ENCODE data around the gene MYL6.

The MYL6 gene

DNA sequence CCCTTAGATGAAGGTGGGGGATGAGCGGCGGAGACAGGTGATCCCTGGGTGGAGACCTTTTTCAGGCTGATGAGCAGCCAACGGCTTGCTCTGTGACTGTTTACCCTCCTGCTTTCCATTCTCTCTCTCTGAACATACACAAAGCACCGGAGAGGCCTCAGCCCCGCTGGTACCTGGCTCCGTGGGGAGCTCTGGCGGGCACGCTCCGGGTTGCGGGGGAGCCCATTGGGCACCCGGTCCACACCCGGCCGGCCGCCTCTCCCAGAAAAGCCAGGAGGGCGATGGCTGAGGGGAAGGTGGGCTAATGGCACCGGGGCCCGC is 30.6 kb downstream of the MYL6 start:
- in situ Hi-C loops (cut with HindIII; ENCODE audit: low sequenced_read_pairs): loop anchor here (25.0 kb wide), 1 partner anchor 274 kb away; the partner anchor contains the start of genes MIP and SPRYD4

DNA sequence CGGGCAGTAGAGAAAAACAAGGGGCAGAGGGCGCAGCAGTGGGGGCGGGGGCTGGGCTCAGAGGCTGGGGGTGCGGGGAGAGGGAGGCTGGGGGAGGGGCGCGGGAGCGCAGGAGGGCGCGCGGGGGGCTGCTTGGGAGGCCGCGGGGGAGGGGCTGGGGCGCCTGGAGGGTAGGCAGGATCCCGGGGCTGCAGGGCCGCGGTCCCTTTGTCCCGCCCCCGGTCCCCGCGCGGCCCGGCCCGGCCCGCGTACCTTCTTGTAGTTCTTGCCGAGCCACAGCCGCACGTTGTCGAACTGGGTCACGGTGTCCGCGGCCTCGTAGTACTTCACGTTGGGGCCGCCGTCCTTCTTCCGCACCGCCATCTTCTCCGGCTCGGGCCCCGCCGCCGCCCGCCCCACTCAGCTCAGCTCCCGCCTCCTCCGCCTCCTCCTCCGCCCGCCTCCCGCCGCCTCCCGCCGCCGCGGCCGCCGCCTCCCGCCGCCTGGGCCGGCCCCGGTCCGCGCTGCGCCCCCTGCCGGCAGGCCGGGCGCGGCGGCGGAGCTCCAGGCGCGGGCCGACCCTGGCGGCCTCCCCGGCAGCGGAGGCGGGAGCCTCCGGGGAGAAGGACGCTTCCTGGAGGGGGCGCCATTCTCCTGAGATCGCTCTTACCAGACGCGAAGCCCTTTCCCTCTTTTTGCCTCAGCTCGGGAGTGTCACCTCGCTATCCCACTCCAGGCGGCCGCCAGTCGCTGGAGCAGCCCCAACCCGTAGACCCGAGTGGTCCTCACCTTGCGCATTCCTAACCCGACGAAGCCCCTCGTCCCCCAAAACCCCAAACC is 31.1 kb downstream of the MYL6 start, which contains the start of gene SMARCC2:
SMARCC2 (minus strand) TSS at position 385 of the 819 bp plus-strand sequence; CDS start at position 363, 22 bp downstream.
- in situ Hi-C loops (cut with HindIII; ENCODE audit: low sequenced_read_pairs): loop anchor here (25.0 kb wide), 1 partner anchor 273 kb away; the partner anchor contains the start of genes MIP and SPRYD4

- in situ Hi-C loops (cut with HindIII; ENCODE audit: low sequenced_read_pairs): loop anchor here (5.0 to 25.0 kb wide), 2 partner anchors 73 to 272 kb away; partner anchors contain the start of genes MIP, RPL41, SPRYD4 and ZC3H10
Observed at GRCh38 chr12:56189918-56190694, 31.9 kb downstream of the MYL6 start.

DNA sequence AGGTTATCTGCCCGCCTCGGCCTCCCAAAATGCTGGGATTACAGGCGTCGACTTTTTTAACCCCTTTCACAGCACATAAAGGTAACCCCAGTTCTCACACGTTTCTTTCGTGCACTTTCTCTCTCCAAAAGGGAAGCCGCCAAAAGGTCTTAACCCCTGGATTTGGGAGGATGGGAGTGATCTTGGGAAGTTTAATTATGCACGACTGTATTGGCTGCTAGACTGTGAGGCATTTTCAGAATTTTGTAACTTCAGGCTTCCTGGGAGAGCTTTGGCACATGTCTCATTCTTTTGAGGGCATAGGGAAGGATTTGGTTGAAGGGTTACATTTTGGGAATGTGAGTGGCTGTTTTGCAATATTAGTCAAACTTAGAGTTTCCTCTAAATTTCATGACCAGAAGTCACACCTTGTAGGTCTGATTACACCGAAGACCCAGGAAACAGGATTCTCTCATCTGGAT is 32.6 kb downstream of the MYL6 start:
- in situ Hi-C loops (cut with HindIII; ENCODE audit: low sequenced_read_pairs): loop anchor here (5.0 to 25.0 kb wide), 2 partner anchors 73 to 272 kb away; partner anchors contain the start of genes MIP, RPL41, SPRYD4 and ZC3H10

GRCh38 chr12:56192582-56192981 is 34.4 kb downstream of the MYL6 start:
- in situ Hi-C loops (cut with HindIII; ENCODE audit: low sequenced_read_pairs): loop anchor here (5.0 to 25.0 kb wide), 2 partner anchors 75 to 270 kb away; partner anchors contain the start of genes MIP, RPL41, SPRYD4 and ZC3H10

DNA sequence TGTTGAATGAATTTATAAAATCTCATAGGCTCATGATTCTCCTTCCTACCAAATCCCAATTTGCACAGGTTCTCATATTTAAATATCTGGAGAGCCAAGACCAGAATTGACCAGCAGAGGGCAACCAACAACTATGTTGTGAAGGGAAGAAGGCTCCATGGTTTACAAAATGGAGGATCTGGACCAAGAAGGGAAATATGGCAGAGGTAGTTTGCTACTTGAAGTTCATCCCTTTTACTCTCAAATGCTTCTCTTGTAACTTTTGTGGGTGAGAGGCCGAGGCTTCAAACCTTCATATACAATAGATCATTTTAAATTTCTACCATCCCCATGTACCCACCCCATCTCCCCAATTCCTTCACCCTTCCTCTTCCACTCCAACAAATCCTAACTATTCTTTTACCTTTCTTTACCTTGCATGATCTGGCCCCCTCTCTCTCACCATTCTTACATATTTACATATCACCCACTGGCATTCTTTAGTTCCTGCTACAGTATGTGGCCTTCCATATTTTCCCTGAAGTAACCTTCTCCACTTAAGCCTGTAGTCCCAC is 34.9 kb downstream of the MYL6 start:
- in situ Hi-C loops (cut with HindIII; ENCODE audit: low sequenced_read_pairs): loop anchor here (5.0 to 25.0 kb wide), 2 partner anchors 76 to 269 kb away; partner anchors contain the start of genes MIP, RPL41, SPRYD4 and ZC3H10

- in situ Hi-C loops (cut with HindIII; ENCODE audit: low sequenced_read_pairs): loop anchor here (25.0 kb wide), 1 partner anchor 265 kb away; the partner anchor contains the start of genes MIP and SPRYD4
Observed at GRCh38 chr12:56196818-56197550, 38.8 kb downstream of the MYL6 start.

- in situ Hi-C loops (cut with HindIII; ENCODE audit: low sequenced_read_pairs): loop anchor here (25.0 kb wide), 1 partner anchor 264 kb away; the partner anchor contains the start of genes MIP and SPRYD4
Observed at GRCh38 chr12:56197921-56198635, 39.9 kb downstream of the MYL6 start.

- in situ Hi-C loops (cut with HindIII; ENCODE audit: low sequenced_read_pairs): loop anchor here (25.0 kb wide), 1 partner anchor 263 kb away; the partner anchor contains the start of genes MIP and SPRYD4
Observed at GRCh38 chr12:56198836-56199235, 40.7 kb downstream of the MYL6 start.

GRCh38 chr12:56202366-56202765 is 44.2 kb downstream of the MYL6 start:
- in situ Hi-C loops (cut with HindIII; ENCODE audit: low sequenced_read_pairs): no loop called here

DNA sequence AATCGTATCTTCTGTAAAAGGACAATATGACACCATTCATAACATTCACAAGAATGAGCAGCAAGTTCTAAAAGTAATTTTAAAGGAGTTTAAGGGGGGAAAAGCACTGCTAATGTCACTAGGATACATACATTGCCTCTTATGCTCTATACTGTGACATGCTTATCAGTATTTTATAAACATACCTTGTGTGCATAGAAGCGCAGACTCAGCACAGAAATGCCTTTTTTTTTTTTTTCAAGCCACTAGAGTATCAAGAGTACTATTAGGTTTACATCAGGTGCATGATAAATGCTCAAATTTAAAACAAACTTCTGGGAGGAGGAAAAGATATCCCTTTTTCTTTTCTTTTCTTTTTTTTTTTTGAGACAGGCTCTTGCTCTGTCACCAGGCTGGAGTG is 44.7 kb downstream of the MYL6 start:
- in situ Hi-C loops (cut with HindIII; ENCODE audit: low sequenced_read_pairs): no loop called here

- in situ Hi-C loops (cut with HindIII; ENCODE audit: low sequenced_read_pairs): no loop called here
Observed at GRCh38 chr12:56204275-56204674, 46.1 kb downstream of the MYL6 start.

DNA sequence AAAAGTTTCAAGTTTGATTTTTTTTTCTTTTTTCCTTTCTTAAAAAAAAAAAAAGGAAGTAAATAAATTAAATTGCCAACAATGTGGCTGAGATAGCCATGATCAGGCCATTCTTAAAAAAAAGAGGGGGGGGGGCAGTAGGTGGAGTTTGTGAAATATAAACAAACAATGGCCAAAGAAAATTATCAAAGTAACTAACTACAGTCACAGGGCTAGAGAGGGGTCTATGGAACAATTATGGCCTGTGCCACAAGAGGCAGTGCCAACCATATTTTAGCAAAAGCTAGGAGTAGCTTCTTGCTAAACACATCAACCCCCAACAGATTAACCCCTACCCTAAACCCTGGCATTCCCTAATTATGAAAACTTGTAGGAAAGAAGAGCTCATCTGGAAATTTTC is 47.3 kb downstream of the MYL6 start:
- in situ Hi-C loops (cut with HindIII; ENCODE audit: low sequenced_read_pairs): no loop called here

DNA sequence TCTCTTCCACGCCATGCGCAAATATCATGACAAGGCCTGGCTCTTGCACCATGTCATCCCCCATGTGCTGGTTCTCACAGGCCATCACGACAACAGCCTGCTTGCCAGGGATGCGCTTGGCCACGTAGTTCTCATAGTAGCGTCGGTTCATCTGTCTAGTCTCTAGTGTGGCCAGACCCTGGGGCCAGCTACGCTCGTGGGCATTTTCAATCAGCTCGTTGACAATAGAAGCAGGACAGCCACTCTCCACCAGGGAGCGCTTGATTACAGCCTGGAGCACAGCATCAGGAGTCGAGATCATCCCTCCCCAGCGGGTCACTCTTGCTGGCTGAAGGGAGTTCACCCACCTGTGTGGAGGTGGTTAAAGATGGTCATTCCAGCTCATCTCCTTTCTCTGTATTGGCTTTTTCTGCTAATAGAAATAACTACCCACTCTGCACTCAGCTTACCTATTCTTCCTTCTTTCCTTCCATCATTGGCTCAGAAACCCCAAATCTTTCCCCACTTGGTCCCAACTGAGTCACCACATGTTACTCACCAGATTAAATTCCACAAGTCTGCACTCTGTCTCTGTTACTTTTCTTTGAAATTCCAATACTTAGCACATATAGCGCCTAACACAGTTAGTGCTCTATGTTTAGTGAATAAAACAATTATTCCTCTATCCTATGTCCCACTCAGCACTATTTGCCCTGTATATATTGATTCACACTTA is 48.5 kb downstream of the MYL6 start:
- in situ Hi-C loops (cut with HindIII; ENCODE audit: low sequenced_read_pairs): no loop called here

- in situ Hi-C loops (cut with HindIII; ENCODE audit: low sequenced_read_pairs): no loop called here
Observed at GRCh38 chr12:56208006-56208405, 49.8 kb downstream of the MYL6 start.
